ENCODE measurements around the gene CKAP2L. TPM values are rescaled to one million over a fixed set of nuclear protein-coding genes. Genes with fewer than 3 reads are reported as not detected.

CKAP2L gene
- total RNA-seq, 1 experiment from 2014 or later: 20.7 TPM

GRCh38 chr2:112699984-112700667 is 64.3 kb downstream of the CKAP2L start:
- BruUV-seq (replicated peaks): no TSS peak
- Histone ChIP-seq H3K36me3 (ENCODE audit: low read depth, low read length) (no peaks in the 10 kb centered on the region), H3K27me3 (ENCODE audit: low read length) (no peaks in the 10 kb centered on the region), H3K9me2 (replicated peaks; ENCODE audit: low read length) (no peaks in the 10 kb centered on the region), H3K4me3 (ENCODE audit: low read length) (no peak overlapping the region), H3F3A (ENCODE audit: low read length, unreplicated experiment) (no peaks in the 10 kb centered on the region), H3K27ac (ENCODE audit: low read length) (no peak overlapping the region), H3K79me2 (ENCODE audit: low read length) (no peaks in the 10 kb centered on the region), H3K9ac (ENCODE audit: low read length) (no peak overlapping the region), H3K9me3 (ENCODE audit: low read length) (no peaks in the 10 kb centered on the region), H3K4me2 (ENCODE audit: low read length) (no peak overlapping the region), H3K4me1 (ENCODE audit: insufficient read depth, low read length) (no peaks in the 10 kb centered on the region), H2AFZ (ENCODE audit: low read length) (no peak overlapping the region), H4K20me1 (ENCODE audit: low read length) (no peaks in the 10 kb centered on the region)
- TF ChIP-seq EZH2 (IDR thresholded peaks at IDR 0.05; ENCODE audit: low read length, unreplicated experiment) (no peak), EZH2phosphoT487 (IDR thresholded peaks at IDR 0.05; ENCODE audit: borderline replicate concordance, low read length) (no peak), CTCF (conservative IDR thresholded peaks at IDR 0.05; ENCODE audit: low read depth, low read length) (no peak)
- ATAC-seq: no peak
- intact Hi-C loops (cut with micrococcal nuclease): no loop called here
- ChIA-PET POLR2A (ENCODE audit: unreplicated experiment) (no interaction called here), CTCF (interaction anchor here (0.7 kb wide), 1 partner anchor 42 kb away, joined by 3 read pairs; no protein-coding TSS in a partner anchor)
- no peak for DNase-seq

GRCh38 chr2:112698834-112699515 is 65.4 kb downstream of the CKAP2L start:
- BruUV-seq (replicated peaks): no TSS peak
- intact Hi-C loops (cut with micrococcal nuclease): no loop called here

More at GRCh38 chr2:112698834-112699515, 65.4 kb downstream of the CKAP2L start:
- Histone ChIP-seq H3F3A (ENCODE audit: low read length, unreplicated experiment) (no peaks in the 10 kb centered on the region), H3K27ac (ENCODE audit: low read length) (no peak overlapping the region), H3K27me3 (ENCODE audit: low read length) (no peaks in the 10 kb centered on the region), H3K9me3 (ENCODE audit: low read length) (no peaks in the 10 kb centered on the region), H3K4me3 (ENCODE audit: low read length) (no peak overlapping the region), H3K9ac (ENCODE audit: low read length) (no peak overlapping the region), H3K9me2 (replicated peaks; ENCODE audit: low read length) (no peaks in the 10 kb centered on the region), H3K4me1 (ENCODE audit: insufficient read depth, low read length) (no peaks in the 10 kb centered on the region), H3K79me2 (ENCODE audit: low read length) (no peaks in the 10 kb centered on the region), H4K20me1 (ENCODE audit: low read length) (no peaks in the 10 kb centered on the region), H3K4me2 (ENCODE audit: low read length) (no peak overlapping the region), H3K36me3 (ENCODE audit: low read depth, low read length) (no peaks in the 10 kb centered on the region), H2AFZ (ENCODE audit: low read length) (0 out of 2 replicates have a peak overlapping the region, but pooled peaks have one; percentile 6)
- ChIA-PET POLR2A (ENCODE audit: unreplicated experiment) (no interaction called here), CTCF (no interaction called here)
- ATAC-seq: no peak
- DNase-seq: no peak
- TF ChIP-seq EZH2 (IDR thresholded peaks at IDR 0.05; ENCODE audit: low read length, unreplicated experiment) (no peak), CTCF (conservative IDR thresholded peaks at IDR 0.05; ENCODE audit: low read depth, low read length) (no peak), EZH2phosphoT487 (IDR thresholded peaks at IDR 0.05; ENCODE audit: borderline replicate concordance, low read length) (no peak)

Data from PC-3 (cell line).